DMS53 treated with DMSO at 0.1 percent for 48 hours (cell line): ENCODE measurements around the gene COX7B2.

Experiments
- DNase-seq: peaks from one replicate; lab custom pipeline; 2025; ENCODE audit not compliant: unreplicated experiment; lab: John Stamatoyannopoulos, UW

COX7B2 gene

GRCh38 chr4:46720055-46720454, 189.0 kb downstream of the COX7B2 start:
- no peak for DNase-seq

GRCh38 chr4:46717950-46718349, 191.1 kb downstream of the COX7B2 start:
- no peak for DNase-seq

- no peak for DNase-seq
These were observed 193.6 kb downstream of the COX7B2 start for GRCh38 chr4:46715468-46715867.

GRCh38 chr4:46698891-46699290, 210.2 kb downstream of the COX7B2 start:
- no peak for DNase-seq
